OCI-LY3 (cell line): ENCODE data around the gene PMF1.

Source experiments
- EZH2phosphoT487 ChIP-seq: fragments of 200-600 bp; shearing (Covaris generic); IDR thresholded peaks from 2 replicates; pipeline ENCODE4 v1.6.1; 2018; ENCODE audit warnings: antibody characterized with exemption, mixed run types, low read depth
- TF ChIP-seq, protein P1 (sequence below): fragments of 200-600, 300-600 bp; sonication (generic); IDR thresholded peaks from 2 replicates; pipeline ENCODE4 v1.5.1; 2014; ENCODE audit warnings: antibody characterized with exemption, low read length, low read depth

DNA sequence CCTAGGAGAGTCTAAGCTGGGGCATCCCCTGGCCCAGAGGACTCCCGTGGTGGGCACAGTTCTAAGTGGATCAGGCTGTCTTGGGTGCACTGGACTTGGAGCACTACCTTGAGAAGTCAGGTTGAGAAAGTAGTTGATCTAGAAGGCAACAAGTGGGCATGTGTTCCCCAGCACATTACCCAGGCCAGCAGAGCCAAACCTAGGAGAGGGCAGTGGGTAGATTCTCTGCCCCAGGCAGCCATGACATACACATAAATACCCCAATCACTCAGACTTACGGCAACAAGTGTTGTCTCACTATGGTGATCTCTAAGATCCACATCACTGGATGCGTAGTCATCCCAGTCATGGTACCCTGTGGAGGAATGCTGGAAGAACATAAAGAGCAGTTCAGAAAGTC is 1.6 kb upstream of the PMF1 start:
- TF ChIP-seq, protein P1, sequence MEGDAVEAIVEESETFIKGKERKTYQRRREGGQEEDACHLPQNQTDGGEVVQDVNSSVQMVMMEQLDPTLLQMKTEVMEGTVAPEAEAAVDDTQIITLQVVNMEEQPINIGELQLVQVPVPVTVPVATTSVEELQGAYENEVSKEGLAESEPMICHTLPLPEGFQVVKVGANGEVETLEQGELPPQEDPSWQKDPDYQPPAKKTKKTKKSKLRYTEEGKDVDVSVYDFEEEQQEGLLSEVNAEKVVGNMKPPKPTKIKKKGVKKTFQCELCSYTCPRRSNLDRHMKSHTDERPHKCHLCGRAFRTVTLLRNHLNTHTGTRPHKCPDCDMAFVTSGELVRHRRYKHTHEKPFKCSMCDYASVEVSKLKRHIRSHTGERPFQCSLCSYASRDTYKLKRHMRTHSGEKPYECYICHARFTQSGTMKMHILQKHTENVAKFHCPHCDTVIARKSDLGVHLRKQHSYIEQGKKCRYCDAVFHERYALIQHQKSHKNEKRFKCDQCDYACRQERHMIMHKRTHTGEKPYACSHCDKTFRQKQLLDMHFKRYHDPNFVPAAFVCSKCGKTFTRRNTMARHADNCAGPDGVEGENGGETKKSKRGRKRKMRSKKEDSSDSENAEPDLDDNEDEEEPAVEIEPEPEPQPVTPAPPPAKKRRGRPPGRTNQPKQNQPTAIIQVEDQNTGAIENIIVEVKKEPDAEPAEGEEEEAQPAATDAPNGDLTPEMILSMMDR: no peak
- no peak for TF ChIP-seq EZH2phosphoT487
